GM12873 (cell line): ENCODE measurements around the gene ATXN1.

Experiments
- TF ChIP-seq, protein P1 (sequence below): IDR thresholded peaks from 2 replicates; pipeline ENCODE4 v1.5.1; 2012; ENCODE audit warnings: low read depth, mild to moderate bottlenecking, moderate library complexity, low read length, control low read depth; ENCODE audit not compliant: insufficient read depth; ENCODE audit errors: missing control alignments

The ATXN1 gene

DNA sequence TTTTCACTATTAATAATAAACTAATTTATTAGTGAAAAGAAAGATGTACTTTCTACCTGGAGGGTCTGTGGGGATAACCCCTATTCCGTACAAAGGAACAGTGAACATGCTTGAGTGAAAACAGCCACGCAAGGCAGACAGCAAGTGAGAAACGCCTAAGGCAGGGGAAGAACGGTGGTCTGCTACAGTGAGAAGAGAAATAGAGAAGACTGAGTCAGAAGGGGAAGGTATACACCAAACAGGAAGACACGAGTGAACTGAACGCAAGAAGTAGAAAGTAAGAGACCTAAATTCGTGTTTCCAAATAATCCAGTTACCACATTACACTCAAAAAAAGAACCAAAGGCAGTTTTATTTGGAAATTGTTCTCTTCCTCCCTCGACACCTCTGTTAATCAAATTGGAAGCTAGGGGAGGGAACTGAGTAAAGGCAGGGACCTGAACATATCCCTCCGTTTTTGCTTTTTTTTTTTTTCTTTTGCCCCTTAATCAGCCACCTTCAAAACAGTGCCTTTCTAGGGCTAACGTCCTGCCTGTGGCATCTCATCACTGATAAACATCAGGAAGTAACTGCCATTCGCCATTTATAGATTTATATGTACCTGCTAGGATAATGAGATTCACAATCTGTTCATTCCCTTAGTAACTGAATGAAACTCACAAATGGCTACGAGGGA, 48.9 kb downstream of the ATXN1 start:
- TF ChIP-seq, protein P1, sequence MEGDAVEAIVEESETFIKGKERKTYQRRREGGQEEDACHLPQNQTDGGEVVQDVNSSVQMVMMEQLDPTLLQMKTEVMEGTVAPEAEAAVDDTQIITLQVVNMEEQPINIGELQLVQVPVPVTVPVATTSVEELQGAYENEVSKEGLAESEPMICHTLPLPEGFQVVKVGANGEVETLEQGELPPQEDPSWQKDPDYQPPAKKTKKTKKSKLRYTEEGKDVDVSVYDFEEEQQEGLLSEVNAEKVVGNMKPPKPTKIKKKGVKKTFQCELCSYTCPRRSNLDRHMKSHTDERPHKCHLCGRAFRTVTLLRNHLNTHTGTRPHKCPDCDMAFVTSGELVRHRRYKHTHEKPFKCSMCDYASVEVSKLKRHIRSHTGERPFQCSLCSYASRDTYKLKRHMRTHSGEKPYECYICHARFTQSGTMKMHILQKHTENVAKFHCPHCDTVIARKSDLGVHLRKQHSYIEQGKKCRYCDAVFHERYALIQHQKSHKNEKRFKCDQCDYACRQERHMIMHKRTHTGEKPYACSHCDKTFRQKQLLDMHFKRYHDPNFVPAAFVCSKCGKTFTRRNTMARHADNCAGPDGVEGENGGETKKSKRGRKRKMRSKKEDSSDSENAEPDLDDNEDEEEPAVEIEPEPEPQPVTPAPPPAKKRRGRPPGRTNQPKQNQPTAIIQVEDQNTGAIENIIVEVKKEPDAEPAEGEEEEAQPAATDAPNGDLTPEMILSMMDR = no peak

- TF ChIP-seq, protein P1 = no peak
Observed at GRCh38 chr6:16711546-16712254, 49.6 kb downstream of the ATXN1 start.

GRCh38 chr6:16706911-16707783, 54.1 kb downstream of the ATXN1 start:
- TF ChIP-seq, protein P1 = no peak

DNA sequence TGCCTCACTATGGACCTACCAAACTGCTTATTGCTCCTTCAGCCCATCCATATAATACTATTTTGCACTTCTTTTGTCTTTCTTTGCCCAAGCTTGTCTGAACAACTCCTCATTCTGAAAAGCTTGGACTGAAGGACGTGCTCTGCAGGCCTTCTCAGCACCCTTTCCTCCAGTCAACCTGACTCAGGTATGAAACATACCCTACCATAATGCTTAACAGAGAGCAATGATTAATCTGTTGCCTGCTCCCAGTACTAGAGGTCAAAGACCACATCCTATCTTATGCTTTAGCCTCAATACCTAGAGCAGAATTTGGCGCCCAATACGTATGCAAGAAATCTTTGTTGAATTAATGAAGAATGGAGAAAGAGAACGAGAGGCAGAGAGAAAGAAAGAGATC, 55.2 kb downstream of the ATXN1 start:
- TF ChIP-seq, protein P1 = no peak

DNA sequence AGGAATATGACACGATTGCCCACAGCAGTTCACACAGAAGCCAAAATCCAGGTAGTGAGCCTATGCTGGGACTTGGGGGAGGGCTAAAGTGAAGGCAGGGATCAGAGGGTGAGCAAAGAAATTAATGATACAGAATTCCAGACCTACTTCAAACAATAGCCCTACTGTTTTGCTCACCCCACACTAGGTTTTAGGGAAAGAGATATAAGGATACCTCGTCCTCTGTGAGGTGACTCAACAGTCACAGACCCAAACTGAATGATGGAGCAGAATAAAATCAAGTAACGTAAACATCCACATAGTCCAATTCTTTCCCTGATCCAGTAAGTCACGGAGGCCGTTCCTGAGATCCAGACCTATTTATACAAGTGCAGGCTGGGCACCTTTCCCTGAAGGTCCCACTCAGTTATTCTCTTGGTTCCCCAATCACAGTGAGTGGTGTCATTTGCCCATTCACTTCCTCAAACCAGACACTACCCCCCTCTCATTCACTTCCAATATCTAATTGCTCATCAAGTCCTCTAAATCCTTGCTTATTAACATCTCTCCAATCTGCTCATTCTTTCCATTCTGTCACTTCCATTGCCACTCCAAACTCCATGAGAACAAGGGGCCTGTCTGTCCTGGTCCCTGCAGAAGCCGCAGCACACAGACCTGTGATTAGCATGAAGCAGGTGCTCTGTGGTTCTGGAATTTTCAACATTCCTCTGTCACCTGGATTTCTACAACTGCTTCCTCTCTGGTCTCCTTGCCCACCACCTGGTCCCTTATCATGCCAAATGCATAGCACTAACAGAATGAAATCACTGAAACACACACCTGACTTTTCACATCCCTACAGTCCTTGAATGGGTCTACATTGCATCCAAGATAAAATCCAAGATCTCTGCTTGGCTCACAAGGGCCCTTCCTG, 55.9 kb downstream of the ATXN1 start:
- TF ChIP-seq, protein P1 = no peak

GRCh38 chr6:16704401-16705045, 56.7 kb downstream of the ATXN1 start:
- TF ChIP-seq, protein P1 = no peak
